ENCODE measurements around the gene CDH23.

The CDH23 gene

GRCh38 chr10:71440506-71441035 is 43.9 kb downstream of the CDH23 start:
- DNase-seq (ENCODE audit: low read depth): no peak

- no peak for DNase-seq (ENCODE audit: low read depth)
Measured at GRCh38 chr10:71442000-71442399, 45.3 kb downstream of the CDH23 start.

- DNase-seq (ENCODE audit: low read depth): no peak
Measured at GRCh38 chr10:71442859-71443570, 46.3 kb downstream of the CDH23 start.

GRCh38 chr10:71443676-71444075 is 47.0 kb downstream of the CDH23 start:
- no peak for DNase-seq (ENCODE audit: low read depth)

- DNase-seq (ENCODE audit: low read depth): no peak
Measured at GRCh38 chr10:71444284-71445054, 47.7 kb downstream of the CDH23 start.

- DNase-seq (ENCODE audit: low read depth): no peak
Measured at GRCh38 chr10:71447676-71448075, 51.0 kb downstream of the CDH23 start.

GRCh38 chr10:71448146-71448545 is 51.4 kb downstream of the CDH23 start:
- no peak for DNase-seq (ENCODE audit: low read depth)

- no peak for DNase-seq (ENCODE audit: low read depth)
Measured at GRCh38 chr10:71449026-71449425, 52.3 kb downstream of the CDH23 start.

GRCh38 chr10:71451754-71452153 is 55.0 kb downstream of the CDH23 start:
- no peak for DNase-seq (ENCODE audit: low read depth)

GRCh38 chr10:71453186-71453585 is 56.5 kb downstream of the CDH23 start:
- DNase-seq (ENCODE audit: low read depth): no peak

GRCh38 chr10:71454347-71454746 is 57.6 kb downstream of the CDH23 start:
- DNase-seq (ENCODE audit: low read depth): no peak

- no peak for DNase-seq (ENCODE audit: low read depth)
Measured at GRCh38 chr10:71455035-71455434, 58.3 kb downstream of the CDH23 start.

- DNase-seq (ENCODE audit: low read depth): no peak
Measured at GRCh38 chr10:71456631-71457030, 59.9 kb downstream of the CDH23 start.

GRCh38 chr10:71457908-71458307 is 61.2 kb downstream of the CDH23 start:
- DNase-seq (ENCODE audit: low read depth): no peak

GRCh38 chr10:71458387-71458786 is 61.7 kb downstream of the CDH23 start:
- DNase-seq (ENCODE audit: low read depth): no peak

- no peak for DNase-seq (ENCODE audit: low read depth)
Measured at GRCh38 chr10:71459513-71459912, 62.8 kb downstream of the CDH23 start.

- no peak for DNase-seq (ENCODE audit: low read depth)
Measured at GRCh38 chr10:71460615-71461014, 63.9 kb downstream of the CDH23 start.

GRCh38 chr10:71461457-71461856 is 64.7 kb downstream of the CDH23 start:
- no peak for DNase-seq (ENCODE audit: low read depth)

- no peak for DNase-seq (ENCODE audit: low read depth)
Measured at GRCh38 chr10:71462062-71462935, 65.6 kb downstream of the CDH23 start.

- DNase-seq (ENCODE audit: low read depth): no peak
Measured at GRCh38 chr10:71463111-71463510, 66.4 kb downstream of the CDH23 start.

GRCh38 chr10:71465551-71466252 is 69.0 kb downstream of the CDH23 start:
- DNase-seq (ENCODE audit: low read depth): no peak

GRCh38 chr10:71466330-71466729 is 69.6 kb downstream of the CDH23 start:
- DNase-seq (ENCODE audit: low read depth): no peak
